BLaER1 treated with 17β-estradiol and CSF1 and Interleukin-3, amounts not matched to agents 10 nM and 100 nM (cell line): Measurements from ENCODE around the gene SAMSN1.

Source experiments
- H3K27ac ChIP-seq, 11 experiments: shearing (Covaris generic); formaldehyde crosslinking; 2 replicates each; pipeline ENCODE4 v1.8.1; 2022
- H3K27me3 ChIP-seq, 11 experiments: shearing (Covaris generic); formaldehyde crosslinking; 2 replicates each; pipeline ENCODE4 v1.8.1; 2022
- H3K36me3 ChIP-seq, 11 experiments: shearing (Covaris generic); formaldehyde crosslinking; 2 replicates each; pipeline ENCODE4 v1.8.1; 2022
- H3K4me1 ChIP-seq, 10 experiments: shearing (Covaris generic); formaldehyde crosslinking; 2 replicates each; pipeline ENCODE4 v1.8.1; 2022
- H3K4me2 ChIP-seq, 11 experiments: shearing (Covaris generic); formaldehyde crosslinking; 2 replicates each; pipeline ENCODE4 v1.8.1; 2022
- H3K4me3 ChIP-seq, 10 experiments: shearing (Covaris generic); formaldehyde crosslinking; 2 replicates each; pipeline ENCODE4 v1.8.1; 2022
- H3K9ac ChIP-seq, 11 experiments: shearing (Covaris generic); formaldehyde crosslinking; 2 replicates each; pipeline ENCODE4 v1.8.1; 2022
- H3K9me3 ChIP-seq, 11 experiments: shearing (Covaris generic); formaldehyde crosslinking; replicated peaks in 1 of 11; 2 replicates each; pipeline ENCODE4 v1.8.1; 2022
- H4K20me1 ChIP-seq, 11 experiments: shearing (Covaris generic); formaldehyde crosslinking; 2 replicates each; pipeline ENCODE4 v1.8.1; 2022
- Cebpa-rat ChIP-seq, 11 experiments: shearing (Covaris generic); IDR thresholded peaks; 2 replicates each; pipeline ENCODE4 v1.8.1; 2022

The SAMSN1 gene

GRCh38 chr21:14569026-14569621, 23.0 kb upstream of the SAMSN1 start:
- no peaks in the 10 kb centered on the region for H3K9me3 ChIP-seq
- no peaks in the 10 kb centered on the region for H4K20me1 ChIP-seq
- no peak for TF ChIP-seq Cebpa-rat (IDR thresholded peaks at IDR 0.05)
- H3K9ac ChIP-seq, result no peak overlapping the region
- H3K4me1 ChIP-seq, result peaks cover 0 to 55% (median 0%) of the 10 kb centered on the region in 10 experiments; a peak in 6 of 20 replicates
- H3K4me2 ChIP-seq, result peak overlapping the region in 3 of 11 experiments; percentile 42 to 70 (median 68); a peak in 6 of 22 replicates
- no peaks in the 10 kb centered on the region; a peak in 1 of 22 replicates for H3K27me3 ChIP-seq
- no peak overlapping the region for H3K4me3 ChIP-seq
- H3K36me3 ChIP-seq, result no peaks in the 10 kb centered on the region
- H3K27ac ChIP-seq, result peak overlapping the region in 3 of 11 experiments; percentile 35 to 42 (median 36); a peak in 4 of 22 replicates

- no peaks in the 10 kb centered on the region; a peak in 1 of 22 replicates for H3K27me3 ChIP-seq
- H3K4me3 ChIP-seq, result no peak overlapping the region
- no peak overlapping the region for H3K27ac ChIP-seq
- no peaks in the 10 kb centered on the region for H4K20me1 ChIP-seq
- peak overlapping the region in 3 of 11 experiments; percentile 42 to 70 (median 68); a peak in 4 of 22 replicates for H3K4me2 ChIP-seq
- H3K9me3 ChIP-seq, result no peaks in the 10 kb centered on the region
- no peaks in the 10 kb centered on the region for H3K36me3 ChIP-seq
- TF ChIP-seq Cebpa-rat (IDR thresholded peaks at IDR 0.05), result no peak
- H3K9ac ChIP-seq, result no peak overlapping the region
- peaks cover 0 to 47% (median 0%) of the 10 kb centered on the region in 10 experiments; a peak in 6 of 20 replicates for H3K4me1 ChIP-seq
Observed at GRCh38 chr21:14567331-14568279, 21.5 kb upstream of the SAMSN1 start.

GRCh38 chr21:14566894-14567293, 20.8 kb upstream of the SAMSN1 start:
- peaks cover 0 to 3% (median 1%) of the 10 kb centered on the region in 11 experiments; a peak in 3 of 22 replicates for H3K9me3 ChIP-seq
- TF ChIP-seq Cebpa-rat (IDR thresholded peaks at IDR 0.05), result no peak
- H3K36me3 ChIP-seq, result no peaks in the 10 kb centered on the region
- H3K4me1 ChIP-seq, result peaks cover 0 to 41% (median 0%) of the 10 kb centered on the region in 10 experiments; a peak in 6 of 20 replicates
- no peak overlapping the region for H3K4me2 ChIP-seq
- H3K27me3 ChIP-seq, result no peaks in the 10 kb centered on the region; a peak in 1 of 22 replicates
- H3K9ac ChIP-seq, result no peak overlapping the region
- H3K27ac ChIP-seq, result no peak overlapping the region
- no peak overlapping the region for H3K4me3 ChIP-seq
- H4K20me1 ChIP-seq, result no peaks in the 10 kb centered on the region

GRCh38 chr21:14562959-14563358, 16.8 kb upstream of the SAMSN1 start:
- peaks cover 0 to 29% (median 0%) of the 10 kb centered on the region in 10 experiments; a peak in 5 of 20 replicates for H3K4me1 ChIP-seq
- H3K4me3 ChIP-seq, result no peak overlapping the region
- no peaks in the 10 kb centered on the region for H3K36me3 ChIP-seq
- H3K9me3 ChIP-seq, result peaks cover 12 to 21% (median 14%) of the 10 kb centered on the region in 11 experiments; a peak in 20 of 22 replicates
- H4K20me1 ChIP-seq, result no peaks in the 10 kb centered on the region
- no peak overlapping the region for H3K4me2 ChIP-seq
- H3K9ac ChIP-seq, result no peak overlapping the region
- H3K27ac ChIP-seq, result no peak overlapping the region
- H3K27me3 ChIP-seq, result no peaks in the 10 kb centered on the region
- no peak for TF ChIP-seq Cebpa-rat (IDR thresholded peaks at IDR 0.05)

GRCh38 chr21:14560555-14560954, 14.4 kb upstream of the SAMSN1 start:
- H3K27me3 ChIP-seq, result no peaks in the 10 kb centered on the region
- H4K20me1 ChIP-seq, result no peaks in the 10 kb centered on the region
- no peak for TF ChIP-seq Cebpa-rat (IDR thresholded peaks at IDR 0.05)
- H3K9me3 ChIP-seq, result peaks cover 12 to 21% (median 14%) of the 10 kb centered on the region in 11 experiments; a peak in 20 of 22 replicates
- H3K9ac ChIP-seq, result no peak overlapping the region
- H3K4me1 ChIP-seq, result peaks cover 0 to 41% (median 6%) of the 10 kb centered on the region in 10 experiments; a peak in 14 of 20 replicates
- no peak overlapping the region for H3K4me3 ChIP-seq
- H3K27ac ChIP-seq, result no peak overlapping the region
- H3K4me2 ChIP-seq, result no peak overlapping the region
- H3K36me3 ChIP-seq, result no peaks in the 10 kb centered on the region

- Histone ChIP-seq H3K36me3 (no peaks in the 10 kb centered on the region), H3K27me3 (no peaks in the 10 kb centered on the region), H3K27ac (no peak overlapping the region), H3K9ac (no peak overlapping the region), H3K4me1 (peaks cover 0 to 46% (median 6%) of the 10 kb centered on the region in 10 experiments; a peak in 14 of 20 replicates), H3K4me3 (no peak overlapping the region), H4K20me1 (no peaks in the 10 kb centered on the region), H3K9me3 (peaks cover 12 to 21% (median 14%) of the 10 kb centered on the region in 11 experiments; a peak in 20 of 22 replicates), H3K4me2 (no peak overlapping the region)
- TF ChIP-seq Cebpa-rat (IDR thresholded peaks at IDR 0.05), result no peak
Observed at GRCh38 chr21:14560139-14560538, 14.0 kb upstream of the SAMSN1 start.

GRCh38 chr21:14559102-14559501, 13.0 kb upstream of the SAMSN1 start:
- Histone ChIP-seq H3K4me3 (no peak overlapping the region), H3K9ac (no peak overlapping the region), H3K9me3 (peaks cover 12 to 21% (median 14%) of the 10 kb centered on the region in 11 experiments; a peak in 20 of 22 replicates), H3K27ac (peak overlapping the region in 1 of 11 experiments; percentile 30; a peak in 1 of 22 replicates), H3K4me1 (peaks cover 0 to 53% (median 6%) of the 10 kb centered on the region in 10 experiments; a peak in 14 of 20 replicates), H3K27me3 (no peaks in the 10 kb centered on the region), H3K4me2 (peak overlapping the region in 2 of 11 experiments; percentile 31 to 81; a peak in 4 of 22 replicates), H4K20me1 (no peaks in the 10 kb centered on the region), H3K36me3 (no peaks in the 10 kb centered on the region)
- TF ChIP-seq Cebpa-rat (IDR thresholded peaks at IDR 0.05), result no peak

- H3K27ac ChIP-seq, result peak overlapping the region in 2 of 11 experiments; percentile 7 to 30; a peak in 2 of 22 replicates
- H3K27me3 ChIP-seq, result no peaks in the 10 kb centered on the region
- no peak overlapping the region for H3K4me3 ChIP-seq
- TF ChIP-seq Cebpa-rat (IDR thresholded peaks at IDR 0.05), result no peak
- no peaks in the 10 kb centered on the region for H4K20me1 ChIP-seq
- no peak overlapping the region for H3K9ac ChIP-seq
- H3K36me3 ChIP-seq, result no peaks in the 10 kb centered on the region
- peaks cover 12 to 21% (median 14%) of the 10 kb centered on the region in 11 experiments; a peak in 20 of 22 replicates for H3K9me3 ChIP-seq
- peak overlapping the region in 2 of 11 experiments; percentile 81; a peak in 4 of 22 replicates for H3K4me2 ChIP-seq
- H3K4me1 ChIP-seq, result peaks cover 0 to 53% (median 6%) of the 10 kb centered on the region in 10 experiments; a peak in 14 of 20 replicates
Observed at GRCh38 chr21:14557413-14557812, 11.3 kb upstream of the SAMSN1 start.
